GM19328 (cell line): ENCODE measurements around the gene SYT10.
"Not testable (repeated sequence)": the region's sequence is repeated elsewhere in the genome, so short reads cannot be mapped to it uniquely, and the experiment has no call there.

Experiments
- ATAC-seq: cut with Tn5 transposase; IDR thresholded peaks from one replicate; pipeline ENCODE4 v1.9.1; 2021; ENCODE audit warnings: mild to moderate bottlenecking, moderate library complexity; ENCODE audit not compliant: unreplicated experiment

The SYT10 gene

GRCh38 chr12:33357181-33357580, 82.4 kb downstream of the SYT10 start:
- ATAC-seq: no peak

GRCh38 chr12:33349791-33350190, 89.8 kb downstream of the SYT10 start:
- no peak for ATAC-seq

GRCh38 chr12:33331961-33332398, 107.6 kb downstream of the SYT10 start:
- not testable (repeated sequence) for ATAC-seq

DNA sequence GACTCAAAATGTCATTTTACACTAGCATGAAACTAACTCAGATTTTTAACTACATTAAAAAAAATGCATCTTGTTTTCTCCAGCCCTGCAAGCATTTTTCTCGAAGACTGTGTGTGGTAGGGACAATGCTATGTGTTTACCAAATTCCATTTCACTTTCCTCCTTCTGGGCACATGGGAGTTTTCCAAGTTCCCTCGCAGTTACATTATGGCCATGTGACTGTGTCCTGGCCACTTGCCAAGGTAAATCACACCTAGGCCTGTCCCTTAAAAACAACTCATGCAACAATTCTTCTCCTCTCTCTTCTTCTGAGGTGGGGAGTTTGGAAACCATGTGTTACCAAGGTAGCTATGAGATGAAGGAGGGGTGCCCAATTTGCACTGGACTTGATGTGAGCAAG, 108.7 kb downstream of the SYT10 start:
- ATAC-seq: no peak
